H1 (cell line): ENCODE results near the gene HES5. TPM values are rescaled to one million over a fixed set of nuclear protein-coding genes. Genes with fewer than 3 reads are reported as not detected.

Source experiments
- CHD7 ChIP-seq: fragments of 300-600 bp; sonication (generic); IDR thresholded peaks from 2 replicates; pipeline ENCODE4 v1.7.1; 2012; ENCODE audit warnings: low read length, moderate library complexity, mild to moderate bottlenecking, inconsistent platforms; ENCODE audit not compliant: insufficient replicate concordance
- CTCF ChIP-seq, 3 experiments: IDR thresholded peaks; 1 replicate in 2 of 3; 2 replicates in 1 of 3; pipeline versions ENCODE4 v1.5.1 to v1.6.1; 2011; ENCODE audit warnings: low read length in 3 of 3, mild to moderate bottlenecking in 3 of 3, inconsistent platforms in 2 of 3, low read depth in 1 of 3, moderate library complexity in 1 of 3; ENCODE audit not compliant: insufficient read depth in 1 of 3; ENCODE audit errors: control extremely low read depth in 1 of 3
- YY1 ChIP-seq: IDR thresholded peaks from 2 replicates; pipeline ENCODE4 v1.6.1; 2011; ENCODE audit warnings: low read depth, mild to moderate bottlenecking, low read length
- polyA plus RNA-seq, 7 experiments: library from polyadenylated mRNA; depleted of rRNA in 3 of 7; stranded (reverse) in 5 of 7; unstranded in 2 of 7; fragments of >200 nt in 5 of 7; fragments of 200-250 nt in 2 of 7; gene quantifications; 1 replicate in 5 of 7; 2 replicates in 1 of 7; 4 replicates in 1 of 7; pipeline versions ENCODE4 v1.2.1 to v1.2.3, GENCODE V29; 2011 to 2013; ENCODE audit warnings: missing spikeins in 2 of 7, mixed read lengths in 2 of 7
- total RNA-seq: library from RNA; stranded (reverse); fragmentation: NEBNext Ultra II Directional; extraction: Animal tissue kit (Norgen Biotek cat#: 25700); gene quantifications from 2 replicates; pipeline ENCODE4 v1.2.1, GENCODE V29; 2021

HES5 gene
- total and polyA plus RNA-seq, 2 of the 8 experiments (the other 6 are each of a cell fraction or from before 2014, with no cell fraction given), result 0.22 TPM; not detected in 1

GRCh38 chr1:2544093-2544874, 14.2 kb upstream of the HES5 start (continued):
- TF ChIP-seq CTCF (IDR thresholded peaks at IDR 0.05; ENCODE audit: control extremely low read depth in 1 of 3, insufficient read depth in 1 of 3, low read depth in 1 of 3, low read length in 3 of 3) (no peak), YY1 (no peak), CHD7 (no peak)
